GM12874 (cell line): ENCODE measurements around the gene NFIB.

ENCODE experiments used
- CTCF ChIP-seq: IDR thresholded peaks from 2 replicates; pipeline ENCODE4 v1.5.1; 2011; ENCODE audit warnings: low read depth, mild to moderate bottlenecking, control low read depth, low read length, moderate library complexity; ENCODE audit not compliant: insufficient read depth

NFIB gene

GRCh38 chr9:14238079-14238478, 75.9 kb downstream of the NFIB start:
- TF ChIP-seq CTCF, result no peak

GRCh38 chr9:14236591-14236990, 77.3 kb downstream of the NFIB start:
- no peak for TF ChIP-seq CTCF

GRCh38 chr9:14232111-14232510, 81.8 kb downstream of the NFIB start:
- TF ChIP-seq CTCF, result no peak

- TF ChIP-seq CTCF, result no peak
These were observed 82.5 kb downstream of the NFIB start for GRCh38 chr9:14231196-14231990.

GRCh38 chr9:14228602-14229001, 85.3 kb downstream of the NFIB start:
- no peak for TF ChIP-seq CTCF

- TF ChIP-seq CTCF, result no peak
These were observed 86.9 kb downstream of the NFIB start for GRCh38 chr9:14226855-14227532.

GRCh38 chr9:14223081-14223480, 90.9 kb downstream of the NFIB start:
- no peak for TF ChIP-seq CTCF
